A673 (cell line): ENCODE results near the gene SERPINA10.

Experiments used
- CTCF ChIP-seq: fragments of 300-800, 200-600 bp; sonication (generic); conservative IDR thresholded peaks from 2 replicates; pipeline ENCODE4 v1.5.1; 2017; ENCODE audit warnings: low read depth, mild to moderate bottlenecking, antibody characterized with exemption, low read length, moderate library complexity, mixed read lengths
- EZH2 ChIP-seq: fragments of 200-600 bp; sonication (generic); IDR thresholded peaks from 2 replicates; pipeline ENCODE4 v1.6.1; 2017; ENCODE audit warnings: borderline replicate concordance, low read depth, mild to moderate bottlenecking, mixed read lengths, antibody characterized with exemption, low read length; ENCODE audit not compliant: poor library complexity, severe bottlenecking

DNA sequence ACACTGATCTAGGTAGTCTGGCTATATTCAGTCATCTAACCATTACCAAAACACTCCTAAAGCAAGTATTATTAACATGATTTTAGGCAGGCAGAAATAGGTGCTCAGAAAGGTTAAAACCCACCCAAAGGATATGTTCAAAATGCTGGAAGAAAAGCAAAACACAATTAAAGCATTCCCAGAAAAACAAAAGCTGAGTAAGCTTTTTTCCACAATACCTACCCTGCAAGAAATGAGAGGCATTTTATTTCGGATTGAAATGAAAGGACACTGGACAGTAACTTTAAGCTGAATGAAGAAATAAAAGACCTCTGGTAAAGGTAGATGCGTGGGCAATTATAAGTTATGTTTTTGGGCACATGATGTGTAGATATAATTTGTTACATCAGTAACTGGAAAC, 21.8 kb upstream of the SERPINA10 start:
- TF ChIP-seq CTCF (no peak), EZH2 (no peak)
